NCI-H82 (cell line): ENCODE measurements around the gene GPATCH4.
"Not testable (repeated sequence)": the region's sequence is repeated elsewhere in the genome, so short reads cannot be mapped to it uniquely, and the experiment has no call there.

ENCODE experiments used
- DNase-seq: peaks from one replicate; lab custom pipeline; 2025; lab: John Stamatoyannopoulos, UW

Gene GPATCH4

GRCh38 chr1:156577550-156577949 is 23.7 kb downstream of the GPATCH4 start:
- DNase-seq = peak; percentile 49

GRCh38 chr1:156574039-156574633 is 27.1 kb downstream of the GPATCH4 start:
- peak; percentile 62 for DNase-seq

DNA sequence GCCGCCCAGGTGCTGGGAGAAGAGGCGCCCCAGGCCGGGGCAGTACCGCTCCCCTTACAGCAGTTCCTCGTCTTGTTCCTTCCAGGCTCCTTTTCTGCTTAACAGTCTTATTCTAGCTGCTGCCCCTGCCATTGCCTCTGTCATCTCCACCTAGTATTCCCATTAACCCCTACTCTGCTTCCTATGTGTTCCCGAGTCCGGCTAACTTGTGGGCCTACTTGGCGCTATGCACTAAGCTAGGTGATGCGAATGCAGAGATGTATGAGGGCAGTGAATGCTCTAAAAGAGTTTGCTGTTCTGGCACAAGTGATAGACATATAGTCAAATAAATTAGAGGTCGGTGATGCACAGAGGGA is 28.6 kb downstream of the GPATCH4 start:
- DNase-seq = no peak

GRCh38 chr1:156571919-156572662 is 29.2 kb downstream of the GPATCH4 start, which contains the start of gene IQGAP3:
Gene IQGAP3, minus strand, starts transcription at chr1:156572565. Its CDS starts 36 bp downstream, at chr1:156572529.
- peak; percentile 94 for DNase-seq

DNA sequence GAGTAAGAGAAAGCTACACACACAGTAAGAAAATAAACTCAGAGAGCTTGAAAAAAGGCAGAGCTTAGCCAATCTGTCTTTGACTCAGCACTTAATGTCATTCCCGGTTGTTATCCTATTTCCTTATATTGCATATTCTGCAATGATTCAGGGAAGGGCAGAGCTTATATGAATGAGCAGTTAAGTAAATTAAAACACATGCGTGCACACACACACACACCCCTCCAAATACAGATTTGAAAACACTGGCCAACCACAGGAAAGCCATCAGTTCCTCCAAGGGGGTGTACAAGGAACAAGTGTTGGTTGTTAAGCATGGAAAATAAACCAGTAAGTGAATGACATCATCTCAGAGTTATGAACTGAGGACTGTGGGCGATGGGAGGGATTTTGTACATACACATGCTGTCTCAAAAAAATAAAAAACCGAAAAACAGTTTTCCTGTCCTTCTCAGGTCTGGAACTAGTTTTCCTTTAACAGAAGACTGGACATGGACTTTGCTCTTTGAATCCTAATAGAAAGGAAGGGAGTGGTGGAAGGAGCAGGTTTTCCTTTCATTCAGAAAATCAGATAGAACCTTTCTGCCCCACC is 29.9 kb downstream of the GPATCH4 start:
- DNase-seq = no peak

DNA sequence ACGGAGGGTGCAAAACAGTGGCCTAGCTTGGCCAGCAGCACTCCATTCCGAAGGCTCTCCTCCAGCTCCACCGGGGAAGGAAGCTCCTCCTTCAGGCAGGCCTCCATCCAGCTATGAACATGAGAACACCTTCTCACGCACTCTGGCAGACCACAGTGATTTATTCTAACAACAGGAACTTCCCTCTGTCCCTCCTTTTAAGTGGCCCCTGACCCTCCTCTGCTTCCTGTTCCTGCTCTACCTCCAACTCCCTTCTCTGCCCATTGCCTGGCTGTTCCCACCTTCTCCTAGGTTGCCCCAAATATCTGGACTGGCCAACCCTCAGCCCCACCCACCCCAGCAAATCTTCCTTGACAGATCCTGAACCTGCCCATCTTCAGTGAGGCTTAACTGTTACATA is 34.8 kb downstream of the GPATCH4 start:
- no peak for DNase-seq

- DNase-seq = no peak
Measured at GRCh38 chr1:156565519-156565918, 35.8 kb downstream of the GPATCH4 start.

- DNase-seq = peak; percentile 96
Measured at GRCh38 chr1:156560585-156561163, 40.6 kb downstream of the GPATCH4 start.

GRCh38 chr1:156559797-156560385 is 41.4 kb downstream of the GPATCH4 start:
- DNase-seq = peak; percentile 72

DNA sequence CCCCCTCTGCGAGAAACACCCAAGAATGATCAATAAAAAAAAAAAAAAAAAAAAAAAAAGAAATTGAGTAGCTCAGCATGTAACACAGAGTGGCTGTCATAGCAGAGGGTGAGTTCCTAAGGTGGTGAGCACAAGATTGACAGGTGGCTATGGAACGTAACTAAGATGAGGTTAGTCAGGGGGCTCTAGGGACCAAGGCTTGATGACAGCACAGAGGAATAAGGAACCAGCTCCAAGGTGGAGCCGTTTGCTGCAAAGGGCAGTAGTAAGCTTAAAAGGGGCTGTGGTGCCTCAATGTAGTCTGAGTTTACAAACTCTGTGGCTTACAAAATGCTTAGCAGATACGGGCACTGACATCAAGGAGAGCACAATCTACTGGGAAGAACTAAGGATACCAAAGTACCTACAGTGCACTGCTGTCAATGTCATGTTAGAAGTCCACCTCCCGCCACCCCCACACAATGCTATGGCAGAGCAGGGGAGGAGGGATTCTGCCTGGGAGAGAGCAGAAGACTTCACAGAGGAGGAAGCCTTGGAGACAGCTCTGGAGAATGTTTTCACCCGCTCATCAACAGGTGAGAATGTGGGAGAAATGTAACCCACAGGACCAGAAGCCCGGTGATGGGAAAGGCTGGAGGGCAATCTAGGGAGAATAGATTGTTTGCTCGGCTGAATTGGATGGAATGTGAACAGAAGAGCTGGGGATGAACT is 42.0 kb downstream of the GPATCH4 start:
- DNase-seq = no peak

DNA sequence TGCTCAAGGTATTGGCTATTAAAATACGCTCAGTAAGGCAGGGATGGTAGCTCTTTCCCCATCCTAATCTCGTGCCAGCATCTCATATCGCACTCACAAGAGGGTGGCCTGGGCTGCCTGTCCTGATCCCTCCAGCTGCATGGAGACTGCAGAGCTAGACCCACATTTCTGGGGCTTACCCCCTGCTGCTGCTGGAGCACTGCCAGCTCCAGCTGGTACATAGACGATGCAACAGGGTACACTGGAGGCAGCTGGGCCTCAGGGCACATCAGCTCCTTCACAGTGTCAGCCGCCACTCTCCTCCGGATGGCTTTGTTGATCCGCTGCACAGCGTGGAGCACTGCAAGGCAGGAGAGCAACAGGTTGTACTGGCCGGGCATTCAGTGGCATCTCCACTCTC is 44.9 kb downstream of the GPATCH4 start:
- DNase-seq = no peak

- DNase-seq = no peak
Measured at GRCh38 chr1:156555715-156556114, 45.6 kb downstream of the GPATCH4 start.

DNA sequence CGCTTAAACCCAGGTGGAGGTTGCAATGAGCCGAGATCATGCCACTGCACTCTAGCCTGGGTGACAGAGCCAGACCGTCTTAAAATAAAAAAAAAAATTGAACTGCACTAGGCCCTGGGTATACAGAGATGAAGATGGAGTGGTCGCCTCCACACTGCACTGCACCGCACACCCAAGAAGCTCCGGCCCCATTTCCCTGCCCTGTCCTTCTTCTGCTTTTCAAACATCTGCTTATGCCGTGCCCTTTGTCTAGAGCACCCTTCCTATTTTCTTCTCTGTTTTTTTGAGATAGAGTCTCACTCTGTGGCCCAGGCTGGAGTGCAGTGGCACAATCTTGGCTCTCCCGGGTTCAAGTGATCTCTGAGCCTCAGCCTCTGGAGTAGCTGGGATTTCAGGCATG is 46.3 kb downstream of the GPATCH4 start:
- no peak for DNase-seq

DNA sequence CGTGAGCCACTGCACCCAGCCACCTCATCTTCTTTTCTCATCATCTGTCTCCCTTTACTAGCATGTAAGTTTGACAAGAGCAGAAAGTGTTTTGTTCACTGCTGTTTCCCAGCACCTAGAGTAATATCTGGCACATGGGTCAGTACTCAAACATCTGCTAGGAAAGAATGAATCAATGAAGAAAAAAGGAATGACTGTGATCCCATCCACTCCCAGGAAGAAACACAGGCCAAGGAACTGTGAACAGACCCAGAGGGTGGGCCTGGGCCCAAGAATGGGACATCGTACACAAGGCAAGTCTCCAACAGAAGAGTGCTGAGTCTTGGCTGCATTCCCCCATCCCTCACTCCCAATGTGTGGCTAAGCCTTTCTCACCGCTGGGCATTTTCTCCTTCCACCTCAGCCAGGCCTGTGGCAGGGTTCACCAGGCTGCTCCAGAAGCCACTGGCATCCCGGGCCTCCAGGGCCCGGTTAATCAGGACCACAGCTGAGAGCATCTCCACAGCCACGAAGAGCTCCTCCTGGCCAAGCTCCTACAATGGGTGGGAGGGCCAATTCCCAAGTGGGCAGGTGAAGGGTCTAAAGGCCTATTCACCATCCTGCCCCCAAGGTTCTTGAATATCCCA is 47.3 kb downstream of the GPATCH4 start:
- no peak for DNase-seq

- not testable (repeated sequence) for DNase-seq
Measured at GRCh38 chr1:156552937-156553336, 48.3 kb downstream of the GPATCH4 start.

DNA sequence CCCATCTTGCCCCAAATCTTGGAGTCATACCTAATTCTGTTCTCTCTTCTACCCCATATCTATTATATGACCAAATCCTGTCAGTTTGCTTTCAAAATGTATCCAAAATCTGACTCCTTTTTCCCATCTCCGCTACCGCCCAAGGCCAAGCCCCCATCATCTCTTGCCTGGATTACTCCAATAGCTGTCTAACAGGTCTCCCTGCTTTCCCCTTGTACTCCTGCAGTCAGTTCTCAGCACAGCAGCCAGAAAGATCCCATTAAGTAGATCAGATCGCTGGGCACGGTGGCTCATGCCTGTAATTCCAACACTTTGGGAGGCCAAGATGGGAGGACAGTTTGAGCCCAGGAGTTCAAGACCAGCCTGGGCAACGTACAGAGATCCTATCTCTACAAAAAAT is 48.8 kb downstream of the GPATCH4 start:
- DNase-seq = no peak

- DNase-seq = no peak
Measured at GRCh38 chr1:156551869-156552268, 49.4 kb downstream of the GPATCH4 start.

DNA sequence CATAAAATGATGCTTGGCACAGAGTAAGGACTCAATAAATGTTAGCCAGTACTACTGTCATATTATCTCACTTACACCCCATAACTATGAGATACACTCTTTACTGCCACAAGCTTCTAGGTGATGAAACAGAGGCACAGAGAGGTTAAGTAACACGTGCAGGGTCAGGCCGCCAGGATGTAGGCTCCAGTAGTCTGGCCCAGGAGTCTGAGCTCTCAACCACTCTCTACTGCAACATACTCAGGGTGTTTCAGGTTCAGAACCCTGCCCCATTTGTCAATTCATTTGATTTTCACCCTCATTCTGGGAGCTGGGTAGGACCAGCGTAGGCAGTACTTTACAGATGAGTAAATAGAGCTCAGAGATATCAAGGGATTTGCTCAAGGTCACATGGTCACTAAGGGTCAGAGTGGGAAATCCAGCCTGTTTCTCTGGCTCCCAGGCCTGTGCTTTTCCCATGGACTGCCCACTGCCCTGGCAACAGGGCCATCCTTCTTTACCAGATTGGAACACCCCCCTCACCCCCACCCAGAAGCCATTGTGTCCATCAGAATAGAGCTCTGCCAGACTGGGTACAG is 50.1 kb downstream of the GPATCH4 start:
- DNase-seq = no peak

GRCh38 chr1:156550346-156550745 is 50.9 kb downstream of the GPATCH4 start:
- DNase-seq = no peak

DNA sequence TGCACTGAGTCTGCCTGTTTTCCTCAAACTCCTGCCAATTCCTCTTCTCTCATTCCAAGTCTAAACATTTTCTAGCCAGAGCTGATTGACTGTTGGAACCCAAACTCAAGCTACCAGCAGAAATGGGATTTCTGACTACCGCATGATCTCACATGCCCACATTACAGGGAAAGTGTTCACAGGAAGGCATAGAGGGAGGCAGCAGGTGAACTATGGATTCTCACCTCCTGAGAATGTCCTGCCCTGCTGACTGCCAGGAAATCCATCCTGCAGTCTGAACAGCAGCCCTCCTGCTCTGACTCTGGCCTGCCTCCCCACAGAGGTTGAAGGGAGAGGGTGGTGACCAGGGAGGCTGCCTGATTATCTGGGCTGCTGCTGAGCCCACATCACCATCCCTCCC is 51.4 kb downstream of the GPATCH4 start:
- no peak for DNase-seq

GRCh38 chr1:156549390-156549789 is 51.9 kb downstream of the GPATCH4 start:
- no peak for DNase-seq
